GM18505 (cell line): ENCODE data around the gene CSH1.
"Not testable (repeated sequence)": the region's sequence is repeated elsewhere in the genome, so short reads cannot be mapped to it uniquely, and the experiment has no call there.

Experiments used
- ATAC-seq: cut with Tn5 transposase; IDR thresholded peaks from one replicate; pipeline ENCODE4 v1.9.1; 2021; ENCODE audit not compliant: unreplicated experiment
- POLR2A ChIP-seq: IDR thresholded peaks from 4 replicates; pipeline ENCODE4 v1.6.1; 2011; ENCODE audit warnings: borderline replicate concordance; ENCODE audit not compliant: insufficient read depth, insufficient read length; ENCODE audit errors: extremely low read depth

The CSH1 gene

DNA sequence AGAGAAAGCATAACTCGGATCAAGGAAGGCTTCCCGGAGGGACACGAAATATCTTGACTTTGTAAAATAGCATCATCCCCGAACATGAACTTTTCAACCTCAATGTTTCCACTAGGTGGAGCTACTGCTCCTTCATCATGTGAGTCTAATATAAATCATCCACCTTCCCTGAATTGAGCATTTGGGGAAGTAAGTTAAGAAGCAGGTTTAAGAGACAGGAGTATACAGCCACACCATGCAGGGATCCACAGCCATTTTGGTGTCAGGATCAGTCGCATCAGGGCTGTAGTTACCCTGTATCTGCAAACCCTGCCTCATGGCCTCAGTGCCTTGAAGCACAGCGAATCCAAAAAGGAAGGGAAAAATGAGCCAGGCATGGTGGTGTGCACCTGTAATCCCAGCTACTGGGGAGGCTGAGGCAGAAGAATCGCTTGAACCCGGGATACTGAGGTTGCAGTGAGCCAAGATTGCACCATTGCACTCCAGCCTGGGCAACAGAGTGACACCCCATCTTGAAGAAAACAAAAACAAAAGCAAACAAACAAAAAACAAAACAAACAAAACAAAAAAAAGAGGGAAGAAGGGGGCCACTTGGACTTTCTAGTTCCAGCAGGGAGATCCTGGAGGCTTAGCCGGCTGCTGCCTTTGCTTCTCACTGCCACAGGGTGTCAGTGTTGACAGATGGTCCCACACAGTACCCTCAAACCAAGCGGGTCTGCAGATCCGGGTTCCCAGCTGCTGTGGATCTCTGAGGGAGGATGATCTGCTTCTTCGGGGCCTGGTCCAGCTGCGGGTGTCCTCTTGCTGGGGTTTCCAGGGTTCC lies 7.1 kb downstream of the CSH1 start:
- not testable (repeated sequence) for ATAC-seq

DNA sequence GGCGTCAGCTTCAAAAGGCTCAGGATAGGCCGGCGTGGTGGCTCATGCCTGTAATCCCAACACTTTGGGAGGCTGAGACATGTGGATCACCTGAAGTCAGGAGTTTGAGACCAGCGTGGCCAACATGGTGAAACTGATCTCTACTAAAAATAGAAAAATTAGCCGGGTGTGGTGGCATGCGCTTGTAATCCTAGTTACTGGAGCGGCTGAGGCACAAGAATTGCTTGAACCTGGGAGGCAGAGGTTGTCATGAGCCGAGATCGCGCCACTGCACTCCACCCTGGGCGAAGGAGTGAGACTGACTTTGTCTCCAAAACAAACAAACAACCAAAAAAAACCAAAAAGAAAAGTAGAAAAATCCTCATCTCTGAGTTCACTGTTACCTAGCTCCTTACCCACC lies 11.3 kb downstream of the CSH1 start:
- ATAC-seq: not testable (repeated sequence)

DNA sequence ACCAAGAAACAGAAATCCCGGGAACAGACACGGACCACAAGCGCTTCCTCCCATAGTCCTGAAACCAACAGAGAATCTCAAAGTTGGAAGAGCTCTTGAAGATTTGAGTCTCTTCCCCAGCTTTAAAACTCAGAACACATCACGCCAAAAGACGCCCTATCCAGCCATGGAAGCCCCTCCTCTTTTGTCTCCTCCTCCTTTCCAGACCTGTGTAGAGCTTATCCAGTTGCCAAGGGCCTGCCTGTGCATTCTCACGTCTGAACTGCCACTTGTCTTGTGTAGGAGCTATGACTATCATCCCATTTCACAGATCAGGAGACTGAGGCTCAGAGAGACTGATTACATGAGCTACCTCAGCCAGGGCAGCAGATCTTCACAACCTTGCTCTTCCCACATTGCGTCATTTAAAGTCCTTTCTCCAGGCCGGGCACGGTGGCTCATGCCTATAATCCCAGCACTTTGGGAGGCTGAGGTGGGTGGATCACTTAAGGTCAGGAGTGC lies 13.7 kb downstream of the CSH1 start:
- ATAC-seq: not testable (repeated sequence)

DNA sequence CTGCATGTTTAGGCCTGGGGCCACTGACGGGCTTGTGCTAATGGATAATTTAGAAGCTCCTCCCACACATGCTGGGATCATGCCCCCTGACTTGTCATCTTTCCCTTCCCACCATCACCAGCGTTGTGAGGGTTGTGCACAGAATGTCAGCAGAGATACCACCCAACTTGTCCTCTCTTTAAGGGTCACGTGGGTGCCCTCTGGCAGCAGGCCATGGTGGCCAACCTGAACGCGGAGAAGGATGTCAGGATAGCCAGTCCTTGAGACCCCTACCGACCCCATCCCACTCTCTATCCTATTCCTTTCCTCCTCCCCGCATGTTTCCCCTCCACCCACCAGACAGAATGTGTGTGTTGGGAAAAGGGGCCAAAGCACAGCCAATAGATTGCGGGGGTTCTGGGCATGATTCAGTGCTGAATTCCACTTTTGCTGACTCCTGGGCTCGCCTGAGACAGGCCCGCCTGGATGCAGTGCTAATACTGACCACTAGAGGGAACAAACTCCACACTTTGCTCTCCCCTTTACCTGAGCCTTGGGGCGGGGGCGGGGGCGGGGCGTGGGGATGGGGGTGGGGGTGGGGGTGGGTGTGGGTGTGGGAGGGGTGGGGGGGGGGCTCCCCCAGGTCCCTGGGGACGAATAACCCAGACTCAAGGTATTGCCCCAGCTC lies 14.3 kb downstream of the CSH1 start, which contains the start of gene GH2:
GH2 (minus strand) TSS at position 10 of the 667 bp plus-strand sequence. CDS start 143 bp downstream, outside the sequence.
- no peak for TF ChIP-seq POLR2A
- no peak for ATAC-seq

DNA sequence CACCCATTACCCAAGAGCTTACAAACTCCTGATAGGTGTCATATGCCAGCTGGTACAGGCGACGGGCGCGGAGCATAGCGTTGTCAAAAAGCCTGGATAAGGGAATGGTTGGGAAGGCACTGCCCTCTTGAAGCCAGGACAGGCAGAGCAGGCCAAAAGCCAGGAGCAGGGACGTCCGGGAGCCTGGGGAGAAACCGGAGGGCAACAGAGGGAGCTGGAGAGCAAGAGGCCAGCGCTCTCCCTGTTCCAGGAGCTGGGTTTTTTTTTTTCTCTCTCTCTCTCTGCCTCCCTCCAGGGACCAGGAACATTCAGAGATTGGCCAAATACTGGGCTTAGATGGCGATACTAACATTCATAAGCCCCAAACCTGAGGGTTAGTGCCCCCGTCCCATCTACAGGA lies 15.0 kb downstream of the CSH1 start:
- not testable (repeated sequence) for ATAC-seq

DNA sequence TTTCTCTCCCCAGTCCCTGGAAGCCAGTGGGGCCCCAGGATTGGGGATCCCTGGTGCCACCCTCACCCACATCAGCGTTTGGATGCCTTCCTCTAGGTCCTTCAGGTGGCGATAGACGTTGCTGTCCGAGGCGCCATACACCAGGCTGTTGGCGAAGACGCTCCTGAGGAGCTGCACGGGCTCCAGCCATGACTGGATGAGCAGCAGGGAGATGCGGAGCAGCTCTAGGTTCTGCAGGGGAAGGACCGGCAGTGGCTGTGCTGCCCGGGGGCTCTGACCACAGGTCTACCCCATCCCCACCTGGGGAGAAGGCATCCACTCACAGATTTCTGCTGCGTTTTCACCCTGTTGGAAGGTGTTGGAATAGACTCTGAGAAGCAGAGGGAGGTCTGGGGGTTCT lies 15.7 kb downstream of the CSH1 start:
- no peak for ATAC-seq
- TF ChIP-seq POLR2A: no peak

DNA sequence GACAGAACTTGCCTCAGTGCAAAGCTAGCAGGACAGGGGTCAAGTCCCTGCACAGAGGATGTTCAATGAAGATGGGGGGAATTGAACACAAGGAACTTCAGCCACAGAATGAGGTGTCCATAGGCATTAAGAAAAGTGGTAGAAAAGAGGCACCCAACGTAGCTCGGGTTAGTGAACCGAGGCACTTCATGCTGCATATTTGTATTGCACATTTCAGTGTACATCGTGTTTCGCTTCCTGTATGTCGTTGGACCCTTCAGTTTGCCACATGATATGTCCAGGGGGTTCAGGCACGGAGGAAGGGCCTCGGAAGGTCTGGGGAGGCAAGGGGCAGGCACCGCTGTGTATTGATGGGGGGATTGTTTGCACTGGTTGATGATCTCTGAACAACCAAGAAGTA lies 18.0 kb downstream of the CSH1 start:
- ATAC-seq: not testable (repeated sequence)

DNA sequence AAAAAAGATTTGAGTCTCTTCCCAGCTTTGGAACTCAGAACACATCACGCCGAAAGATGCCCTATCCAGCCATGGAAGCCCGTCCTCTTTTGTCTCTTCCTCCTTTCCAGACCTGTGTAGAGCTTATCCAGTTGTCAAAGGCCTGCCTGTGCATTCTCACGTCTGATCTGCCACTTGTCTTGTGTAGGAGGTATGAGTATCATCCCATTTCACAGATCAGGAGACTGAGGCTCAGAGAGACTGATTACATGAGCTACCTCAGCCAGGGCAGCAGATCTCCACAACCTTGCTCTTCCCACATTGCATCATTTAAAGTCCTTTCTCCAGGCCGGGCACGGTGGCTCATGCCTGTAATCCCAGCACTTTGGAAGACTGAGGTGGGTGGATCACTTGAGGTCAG lies 21.7 kb downstream of the CSH1 start:
- ATAC-seq: not testable (repeated sequence)

DNA sequence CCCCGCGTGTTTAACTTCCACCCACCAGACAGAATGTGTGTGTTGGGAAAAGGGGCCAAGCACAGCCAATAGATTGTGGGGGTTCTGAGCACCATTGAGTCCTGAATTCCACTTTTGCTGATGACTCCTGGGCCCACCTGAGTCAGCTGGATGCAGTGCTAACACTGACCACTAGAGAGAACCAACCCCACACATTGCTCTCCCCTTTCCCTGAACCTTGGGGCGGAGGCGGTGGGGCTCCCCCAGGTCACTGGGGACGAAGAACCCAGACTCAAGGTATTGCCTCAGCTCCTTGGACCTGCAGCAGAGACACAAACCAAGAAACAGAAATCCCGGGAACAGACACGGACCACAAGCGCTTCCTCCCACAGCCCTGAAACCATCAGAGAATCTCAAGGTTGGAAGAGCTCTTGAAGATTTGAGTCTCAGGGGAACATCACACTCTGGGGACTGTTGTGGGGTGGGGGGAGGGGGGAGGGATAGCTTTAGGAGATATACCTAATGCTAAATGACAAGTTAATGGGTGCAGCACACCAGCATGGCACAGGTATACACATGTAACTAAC lies 22.2 kb downstream of the CSH1 start:
- ATAC-seq: not testable (repeated sequence)

DNA sequence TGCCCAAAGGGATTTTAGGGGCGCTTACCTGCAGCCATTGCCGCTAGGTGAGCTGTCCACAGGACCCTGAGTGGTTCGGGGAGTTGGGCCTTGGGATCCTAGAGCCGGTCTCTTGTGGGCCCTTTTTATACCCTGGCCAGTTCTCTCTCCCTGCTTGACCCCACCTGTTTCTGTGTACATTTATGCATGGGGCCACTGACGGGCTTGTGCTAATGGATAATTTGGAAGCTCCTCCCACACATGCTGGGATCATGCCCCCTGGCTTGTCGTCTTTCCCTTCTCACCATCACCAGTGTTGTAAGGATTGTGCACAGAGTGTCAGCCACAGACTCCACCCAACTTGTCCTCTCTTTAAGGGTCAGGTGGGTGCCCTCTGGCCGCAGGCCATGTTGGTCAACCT lies 22.8 kb downstream of the CSH1 start, which contains the start of gene CSH2:
CSH2 (minus strand) TSS at position 101 of the 400 bp plus-strand sequence; CDS start at position 38, 63 bp downstream.
- ATAC-seq: not testable (repeated sequence)

DNA sequence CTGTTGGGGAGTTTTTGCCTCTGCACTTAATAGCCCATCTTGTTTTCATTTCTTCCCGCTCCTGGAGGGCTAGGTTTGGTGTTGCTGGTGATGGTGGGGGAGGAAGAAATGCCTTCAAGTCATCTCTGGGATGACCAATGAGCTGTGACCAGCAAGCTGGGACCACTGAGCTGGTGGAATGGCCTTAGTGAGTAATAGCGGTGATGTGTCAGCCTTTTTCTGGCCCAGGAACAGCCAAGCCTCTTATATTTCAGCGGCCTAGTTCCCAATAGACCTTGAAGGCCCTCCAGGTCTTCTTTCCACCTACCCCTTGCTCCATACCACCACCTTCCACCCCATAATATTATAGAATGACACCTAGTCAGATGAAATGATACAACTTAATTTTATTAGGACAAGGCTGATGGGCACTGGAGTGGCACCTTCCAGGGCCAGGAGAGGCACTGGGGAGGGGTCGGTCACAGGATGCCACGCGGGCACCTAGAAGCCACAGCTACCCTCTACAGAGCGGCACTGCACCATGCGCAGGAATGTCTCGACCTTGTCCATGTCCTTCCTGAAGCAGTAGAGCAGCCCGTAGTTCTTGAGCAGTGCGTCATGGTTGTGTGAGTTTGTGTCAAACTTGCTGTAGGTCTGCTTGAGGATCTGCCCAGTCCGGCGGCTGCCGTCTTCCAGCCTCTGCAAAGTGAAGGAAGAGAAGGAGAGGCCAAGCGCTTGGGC lies 24.6 kb downstream of the CSH1 start:
- ATAC-seq: not testable (repeated sequence)

DNA sequence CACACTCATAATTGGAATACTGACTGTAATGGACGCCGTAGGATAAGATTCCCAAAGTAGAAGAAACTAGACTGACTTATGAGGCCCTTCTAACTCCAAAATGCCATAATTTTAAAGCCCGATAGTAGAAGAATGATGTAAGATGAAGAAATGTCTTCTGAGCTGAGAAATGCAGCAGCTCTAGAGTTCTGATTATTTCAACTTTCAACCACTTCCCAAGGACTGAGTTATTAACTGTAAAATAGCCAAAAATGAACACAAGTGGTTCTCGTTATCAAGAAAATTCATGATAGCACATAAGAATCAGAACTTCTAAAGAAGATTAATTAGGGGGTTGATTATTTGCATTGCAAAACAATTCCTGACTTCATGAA lies 26.1 kb downstream of the CSH1 start:
- ATAC-seq: not testable (repeated sequence)

DNA sequence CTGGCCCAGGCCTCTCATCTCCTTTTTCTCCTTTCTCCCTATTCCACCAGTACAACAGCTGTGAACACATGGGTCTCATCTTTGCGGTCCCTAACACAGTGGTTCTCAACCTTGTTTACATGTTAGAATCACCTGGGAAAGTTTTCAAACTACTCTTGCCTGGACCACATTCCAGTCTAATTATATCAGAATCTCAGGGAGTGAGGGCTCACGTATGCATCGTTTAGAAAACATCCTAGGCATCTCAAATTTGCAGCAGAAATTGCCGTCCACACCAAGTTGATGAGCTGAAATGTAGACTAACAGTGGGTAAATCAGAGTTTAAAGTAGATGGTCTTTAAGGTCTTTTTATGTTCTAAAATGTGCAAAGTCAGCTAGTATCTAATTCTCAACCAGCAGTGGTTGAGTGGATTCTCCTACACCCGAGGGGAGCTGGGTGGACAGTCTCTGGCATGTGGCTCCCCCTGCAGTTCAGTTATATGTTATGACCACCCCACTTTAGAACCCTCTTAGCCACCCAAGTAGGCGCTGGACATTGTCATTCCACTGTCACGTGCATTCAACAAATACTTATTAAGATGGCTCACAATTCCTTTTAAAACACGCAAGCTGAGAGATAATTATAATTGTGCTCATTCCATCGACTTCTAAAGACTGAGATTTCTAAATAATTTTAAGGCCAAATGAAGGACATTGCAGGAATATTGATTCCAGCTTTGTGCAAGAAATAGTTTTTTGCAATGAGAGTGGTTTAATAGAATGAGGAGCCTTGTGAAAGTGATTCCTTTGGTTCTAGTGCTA lies 26.7 kb downstream of the CSH1 start:
- ATAC-seq: not testable (repeated sequence)

DNA sequence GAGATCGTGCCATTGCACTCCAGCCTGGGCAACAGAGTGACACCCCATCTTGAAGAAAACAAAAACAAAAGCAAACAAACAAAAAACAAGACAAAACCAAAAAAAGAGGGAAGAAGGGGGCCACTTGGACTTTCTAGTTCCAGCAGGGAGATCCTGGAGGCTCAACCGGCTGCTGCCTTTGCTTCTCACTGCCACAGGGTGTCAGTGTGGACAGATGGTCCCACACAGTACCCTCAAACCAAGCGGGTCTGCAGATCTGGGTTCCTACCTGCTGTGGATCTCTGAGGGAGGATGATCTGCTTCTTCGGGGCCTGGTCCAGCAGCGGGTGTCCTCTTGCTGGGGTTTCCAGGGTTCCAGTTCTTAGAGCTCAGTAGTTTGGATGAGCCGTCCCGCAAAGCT lies 29.7 kb downstream of the CSH1 start:
- ATAC-seq: not testable (repeated sequence)
